Small intestine (tissue), 7 donors: Measurements from ENCODE around the gene EPHA6. TPM values are rescaled to one million over a fixed set of nuclear protein-coding genes. Genes with fewer than 3 reads are reported as not detected.

Experiments used
- DNase-seq, 2 donors: peaks; one replicate each; pipeline versions ENCODE4 v3.0.0 to v3.0.0-alpha.2; 2013
- FAIRE-seq: peaks from 2 replicates; lab custom pipeline; 2012; peaks lifted over from hg19 to GRCh38; lab: Jason Lieb, UNC
- H3K27ac ChIP-seq, 3 donors: one replicate each; pipeline ENCODE4 v1.5.1; 2013; ENCODE audit warnings: low read length in 2 of 3, mild to moderate bottlenecking in 2 of 3, control low read depth in 1 of 3, inconsistent platforms in 1 of 3, low read depth in 1 of 3, moderate library complexity in 1 of 3
- H3K27me3 ChIP-seq, 3 donors: one replicate each; pipeline ENCODE4 v1.6.1; 2013; ENCODE audit warnings: low read length in 3 of 3, inconsistent platforms in 1 of 3; ENCODE audit not compliant: control insufficient read depth in 3 of 3, insufficient read depth in 3 of 3
- H3K36me3 ChIP-seq, 3 donors: one replicate each; pipeline ENCODE4 v1.6.1; 2013; ENCODE audit warnings: low read length in 3 of 3, inconsistent platforms in 1 of 3, low read depth in 1 of 3, mild to moderate bottlenecking in 1 of 3, moderate library complexity in 1 of 3; ENCODE audit not compliant: control insufficient read depth in 3 of 3, insufficient read depth in 2 of 3
- H3K4me1 ChIP-seq, 3 donors: one replicate each; pipeline ENCODE4 v1.6.1; 2013; ENCODE audit warnings: low read length in 2 of 3, inconsistent platforms in 1 of 3, low read depth in 1 of 3, mild to moderate bottlenecking in 1 of 3, moderate library complexity in 1 of 3; ENCODE audit not compliant: control insufficient read depth in 3 of 3, insufficient read depth in 2 of 3
- H3K4me3 ChIP-seq, 3 donors: one replicate each; pipeline ENCODE4 v1.5.1; 2013; ENCODE audit warnings: low read length in 3 of 3, control low read depth in 1 of 3, inconsistent platforms in 1 of 3, low read depth in 1 of 3, mild to moderate bottlenecking in 1 of 3, moderate library complexity in 1 of 3
- H3K9me3 ChIP-seq, 2 donors: one replicate each; pipeline ENCODE4 v1.6.1; 2013; ENCODE audit warnings: low read depth in 1 of 2, low read length in 1 of 2; ENCODE audit not compliant: control insufficient read depth in 2 of 2, insufficient read depth in 1 of 2
- WGBS, 3 donors: extraction: QIAGEN DNeasy Blood & Tissue Kit; methylation state at CpG; one replicate each; pipeline ENCODE4 v1.1.7; 2013; 5-methylcytosine and 5-hydroxymethylcytosine counted together
- polyA plus RNA-seq, 4 donors: library from polyadenylated mRNA; stranded (reverse) in 3 of 4; unstranded in 1 of 4; fragments of 200-250 nt in 3 of 4; fragments of 120-200 nt in 1 of 4; gene quantifications; one replicate each; pipeline versions ENCODE4 v1.2.1 to v1.2.3, GENCODE V29; 2013
- donor health status: healthy with polysubstance abuse.
- donor health status: control.
- donor health status: control.
- donor health status: Bipolar disorder and iron deficiency.
- donor health status: healthy.

EPHA6 gene
- polyA plus RNA-seq, 4 donors: 0.03 to 0.78 TPM; not detected in 2

DNA sequence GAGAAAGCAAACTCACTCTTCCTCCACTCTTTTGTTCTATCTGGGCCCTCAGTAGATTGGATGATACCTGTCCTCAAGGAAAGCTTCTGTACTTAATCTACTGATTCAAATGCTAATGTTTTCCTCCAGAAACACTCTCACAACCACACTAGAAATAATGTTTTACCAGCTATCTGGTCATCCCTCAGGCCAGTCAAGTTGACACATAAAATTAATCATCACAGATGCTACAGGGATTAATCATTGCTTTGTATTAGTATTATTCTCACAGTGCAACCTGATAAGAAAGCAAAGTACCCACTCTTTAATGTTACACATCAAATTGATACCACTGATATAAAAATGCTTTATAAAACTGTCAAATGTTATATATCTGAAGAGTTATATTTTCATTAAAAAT, 897.3 kb downstream of the EPHA6 start:
- H3K4me1 ChIP-seq: no peaks in the 10 kb centered on the region
- no peak for DNase-seq
- H3K9me3 ChIP-seq: no peaks in the 10 kb centered on the region
- no peak overlapping the region for H3K27ac ChIP-seq
- no peaks in the 10 kb centered on the region for H3K36me3 ChIP-seq
- H3K27me3 ChIP-seq: no peaks in the 10 kb centered on the region
- H3K4me3 ChIP-seq: no peak overlapping the region
- FAIRE-seq: no peak

DNA sequence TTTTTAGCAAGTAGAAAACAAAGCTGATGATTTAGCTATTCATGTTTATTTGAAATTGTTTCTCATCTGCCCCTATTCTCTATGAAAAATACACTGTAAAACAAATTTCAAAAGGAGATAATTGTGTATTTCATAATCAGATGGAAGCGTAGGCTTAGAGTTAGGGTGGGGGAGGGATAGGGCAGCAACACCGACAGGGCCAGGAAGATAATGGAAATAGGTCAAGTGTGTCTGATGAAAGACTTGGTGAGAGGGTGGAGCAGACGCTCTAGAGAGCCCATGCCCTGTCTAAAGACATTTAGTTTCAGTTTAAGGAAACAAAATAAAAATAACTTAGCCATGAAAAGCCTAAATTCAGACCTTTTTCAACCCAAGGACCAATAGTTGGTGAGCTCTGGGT, 898.5 kb downstream of the EPHA6 start:
- Histone ChIP-seq H3K4me1 (no peaks in the 10 kb centered on the region), H3K27me3 (no peaks in the 10 kb centered on the region), H3K9me3 (no peaks in the 10 kb centered on the region), H3K36me3 (no peaks in the 10 kb centered on the region), H3K27ac (no peak overlapping the region), H3K4me3 (no peak overlapping the region)
- FAIRE-seq (no peak), DNase-seq (no peak)
- WGBS, 3 donors: 18 to 44% (median 23%) methylated on average over 3 of the region's 3 CpGs

DNA sequence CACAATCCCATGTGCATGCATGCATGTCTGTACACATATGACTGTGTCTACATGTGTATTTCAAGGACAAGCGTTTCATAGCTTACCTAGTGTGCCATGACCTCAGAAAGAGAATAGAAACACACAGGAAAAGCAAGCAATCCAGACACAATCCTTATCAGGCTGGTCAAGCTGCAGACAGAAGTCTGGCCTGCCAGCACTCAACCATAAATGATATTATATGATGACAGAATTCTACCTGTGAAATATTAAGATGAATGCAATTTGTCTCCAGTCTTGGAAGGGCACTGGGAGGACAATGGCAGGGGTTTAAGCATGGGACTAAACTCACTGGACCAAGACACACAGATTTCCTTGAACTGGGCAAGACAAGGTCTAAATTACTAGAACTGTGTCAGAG, 899.2 kb downstream of the EPHA6 start:
- DNase-seq (no peak), FAIRE-seq (no peak)
- H3K9me3 ChIP-seq: no peaks in the 10 kb centered on the region
- no peaks in the 10 kb centered on the region for H3K4me1 ChIP-seq
- H3K4me3 ChIP-seq: no peak overlapping the region
- H3K36me3 ChIP-seq: no peaks in the 10 kb centered on the region
- WGBS, 3 donors: 70 to 76% (median 70%) methylated on average over 1 of the region's 1 CpG
- no peak overlapping the region for H3K27ac ChIP-seq
- no peaks in the 10 kb centered on the region for H3K27me3 ChIP-seq

DNA sequence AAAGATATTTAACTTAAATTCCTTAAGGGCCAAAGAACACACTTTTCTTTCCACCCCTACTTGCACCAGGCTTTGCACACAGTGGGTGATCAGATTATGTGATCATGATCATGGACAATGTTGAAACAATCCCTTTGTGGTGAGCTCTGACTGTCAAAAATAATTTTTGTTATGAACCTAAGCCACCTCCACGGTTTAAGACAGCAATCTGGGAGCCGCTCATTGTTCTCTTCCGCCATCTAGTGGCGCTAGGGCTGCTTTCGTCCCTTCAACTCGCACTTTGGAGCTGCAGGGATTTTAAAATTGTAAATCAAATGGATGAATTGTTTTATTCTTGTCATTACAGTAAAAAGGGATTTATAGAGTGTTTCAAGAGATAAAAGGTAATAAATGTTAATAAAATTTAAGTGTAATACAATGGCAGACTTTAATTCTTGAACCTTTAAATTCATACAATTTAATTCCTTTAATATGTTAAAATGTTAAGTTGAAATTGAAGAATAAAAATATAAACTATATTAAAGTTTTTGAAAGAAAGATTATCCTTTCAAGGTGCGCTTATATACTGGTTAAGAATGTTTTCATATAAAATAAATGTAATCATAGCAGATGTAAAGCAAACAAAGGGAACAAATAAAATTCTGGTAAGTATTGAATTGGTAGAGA, 904.9 kb downstream of the EPHA6 start:
- H3K27ac ChIP-seq: no peak overlapping the region
- WGBS, 3 donors: 3 to 4% (median 3%) methylated on average over 7 of the region's 7 CpGs
- H3K9me3 ChIP-seq: no peaks in the 10 kb centered on the region
- no peaks in the 10 kb centered on the region for H3K27me3 ChIP-seq
- H3K4me1 ChIP-seq: peaks cover 0 to 3% (median 0%) of the 10 kb centered on the region in 3 donors
- H3K4me3 ChIP-seq: no peak overlapping the region
- FAIRE-seq (peak; percentile 51), DNase-seq (peak; percentile 66 to 83)
- H3K36me3 ChIP-seq: no peaks in the 10 kb centered on the region

DNA sequence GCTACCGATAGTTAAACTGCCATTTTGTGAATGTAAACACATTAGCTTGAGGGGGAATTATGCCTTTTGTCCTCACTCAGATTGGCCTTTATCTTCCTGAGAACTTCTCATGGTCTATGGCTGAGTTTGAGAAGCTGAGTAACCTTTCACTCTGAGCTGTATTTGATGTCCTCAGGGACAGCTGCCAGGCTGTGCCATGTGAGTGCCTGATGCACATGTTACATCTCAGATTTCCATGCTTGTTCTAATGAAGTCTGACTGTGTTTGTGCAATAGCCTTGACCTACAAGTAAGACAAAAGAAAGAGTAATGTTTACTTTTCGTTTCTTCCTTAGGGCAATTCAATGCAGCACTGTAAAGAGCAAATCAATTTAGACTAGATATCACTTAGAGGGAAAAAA, 906.0 kb downstream of the EPHA6 start:
- WGBS, 3 donors: 41 to 49% (median 48%) methylated on average over 2 of the region's 2 CpGs
- DNase-seq (no peak), FAIRE-seq (no peak)
- Histone ChIP-seq H3K27me3 (no peaks in the 10 kb centered on the region), H3K9me3 (no peaks in the 10 kb centered on the region), H3K27ac (no peak overlapping the region), H3K36me3 (no peaks in the 10 kb centered on the region), H3K4me1 (peaks cover 0 to 3% (median 0%) of the 10 kb centered on the region in 3 donors), H3K4me3 (no peak overlapping the region)

DNA sequence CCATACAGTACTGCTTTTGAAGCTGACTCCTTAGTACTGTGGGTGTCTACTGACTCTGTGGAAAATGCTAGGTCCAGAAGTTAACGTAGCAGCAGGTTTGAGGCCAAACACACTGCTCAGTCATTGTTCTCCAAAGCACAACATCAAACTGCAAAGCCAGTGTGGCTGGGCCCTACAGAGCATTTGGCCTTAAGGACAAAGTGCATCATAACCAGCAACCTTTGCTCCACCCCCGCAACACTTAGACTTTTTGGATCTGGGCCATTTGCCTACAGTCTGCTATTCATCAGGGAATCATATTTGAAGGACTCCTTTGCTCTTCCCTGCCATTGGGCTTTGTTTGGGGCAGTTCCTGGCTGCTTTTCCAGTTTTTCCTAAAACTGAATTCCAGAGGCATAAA, 907.1 kb downstream of the EPHA6 start:
- Histone ChIP-seq H3K27me3 (no peaks in the 10 kb centered on the region), H3K4me1 (peaks cover 0 to 3% (median 0%) of the 10 kb centered on the region in 3 donors), H3K9me3 (no peaks in the 10 kb centered on the region), H3K27ac (no peak overlapping the region), H3K4me3 (no peak overlapping the region), H3K36me3 (no peaks in the 10 kb centered on the region)
- 25 to 60% (median 27%) methylated on average over 2 of the region's 2 CpGs for WGBS, 3 donors
- DNase-seq: peak; percentile 5 to 35
- FAIRE-seq: no peak

DNA sequence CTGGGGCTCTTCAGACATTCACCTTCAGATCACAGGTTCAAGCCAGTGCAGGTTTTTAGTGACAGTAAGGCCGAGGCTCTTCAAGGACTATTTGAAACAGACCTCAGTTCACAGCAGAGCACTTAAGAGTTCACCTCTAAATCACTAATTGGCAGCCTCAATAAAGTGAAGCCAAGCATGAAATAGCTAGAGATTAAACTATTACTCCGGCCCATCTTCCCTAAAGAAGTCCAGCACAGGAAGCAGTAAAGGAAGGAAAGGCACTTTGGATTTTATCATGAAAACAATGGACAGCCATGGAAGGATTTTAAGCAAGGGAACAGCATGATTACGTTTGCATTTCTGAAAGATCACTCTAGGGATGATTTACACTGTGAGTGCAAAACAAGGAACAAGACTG, 922.5 kb downstream of the EPHA6 start:
- FAIRE-seq (no peak), DNase-seq (no peak)
- Histone ChIP-seq H3K4me1 (no peaks in the 10 kb centered on the region), H3K4me3 (no peak overlapping the region), H3K9me3 (no peaks in the 10 kb centered on the region), H3K36me3 (no peaks in the 10 kb centered on the region), H3K27me3 (no peaks in the 10 kb centered on the region), H3K27ac (no peak overlapping the region)
- WGBS, 3 donors: 38 to 44% (median 42%) methylated on average over 3 of the region's 3 CpGs

DNA sequence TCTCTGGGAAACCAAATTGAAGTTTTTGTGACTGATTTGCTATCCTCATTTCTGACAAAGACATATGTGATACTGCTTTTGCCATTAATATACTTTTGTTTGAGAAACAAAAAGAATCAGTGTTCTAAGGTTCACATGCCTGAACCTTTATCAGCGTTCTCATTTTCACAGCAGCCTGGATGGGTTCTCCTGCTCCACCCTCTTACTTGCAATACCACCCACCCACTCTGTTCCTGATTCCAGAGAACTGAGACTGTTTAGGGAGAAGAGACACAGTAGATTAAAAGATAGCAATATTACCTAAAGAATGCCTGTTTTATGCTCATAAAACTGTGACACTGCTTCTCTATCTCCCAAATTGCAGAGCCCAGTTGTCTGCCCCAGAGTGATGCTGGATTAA, 924.4 kb downstream of the EPHA6 start:
- no peak overlapping the region for H3K27ac ChIP-seq
- WGBS, 3 donors: 25 to 48% (median 35%) methylated on average over 1 of the region's 1 CpG
- FAIRE-seq (no peak), DNase-seq (no peak)
- H3K36me3 ChIP-seq: no peaks in the 10 kb centered on the region
- H3K4me1 ChIP-seq: no peaks in the 10 kb centered on the region
- H3K27me3 ChIP-seq: no peaks in the 10 kb centered on the region
- H3K4me3 ChIP-seq: no peak overlapping the region
- no peaks in the 10 kb centered on the region for H3K9me3 ChIP-seq

DNA sequence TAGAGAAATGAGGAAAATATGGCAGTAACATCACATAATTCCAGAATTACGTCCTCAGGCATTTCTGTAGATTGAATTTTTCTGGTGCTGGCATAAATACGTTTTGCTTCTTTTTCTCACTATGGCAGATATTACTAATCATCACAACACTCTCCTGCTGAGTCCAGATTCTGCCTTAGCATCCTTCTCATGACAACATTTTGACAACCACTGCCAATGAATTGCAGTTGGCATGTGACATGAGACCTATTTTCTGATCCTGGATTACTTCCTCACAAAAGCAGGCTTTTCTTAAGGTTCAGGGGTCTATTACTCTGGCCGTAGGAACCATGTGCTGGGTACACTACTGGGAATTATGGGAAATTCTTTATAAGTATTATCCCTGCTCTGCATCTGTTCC, 927.6 kb downstream of the EPHA6 start:
- Histone ChIP-seq H3K4me1 (no peaks in the 10 kb centered on the region), H3K27ac (no peak overlapping the region), H3K36me3 (no peaks in the 10 kb centered on the region), H3K4me3 (no peak overlapping the region), H3K9me3 (no peaks in the 10 kb centered on the region), H3K27me3 (no peaks in the 10 kb centered on the region)
- no peak for DNase-seq
- WGBS, 3 donors: 72 to 82% (median 75%) methylated on average over 3 of the region's 3 CpGs
- FAIRE-seq: no peak
